DND-41 (cell line): ENCODE results near the gene GAA.

Experiments
- ATAC-seq: fragments of 200-7000 bp; cut with Tn5 transposase; 3 replicates; pipeline ENCODE4 v1.9.1; 2021; ENCODE audit warnings: low read depth; ENCODE audit not compliant: insufficient read depth
- DNase-seq: peaks from one replicate; pipeline ENCODE4 v3.0.0-alpha.2; 2020
- H2AFZ ChIP-seq: 2 replicates; pipeline ENCODE4 v1.6.0; 2012; ENCODE audit warnings: low read depth, low read length
- H3K27ac ChIP-seq: 2 replicates; pipeline ENCODE4 v1.5.1; 2012; ENCODE audit warnings: low read length, inconsistent platforms
- H3K27me3 ChIP-seq: fragments of 200-600 bp; sonication (generic); 2 replicates; pipeline ENCODE4 v1.6.0; 2012; ENCODE audit warnings: low read length, mild to moderate bottlenecking, inconsistent platforms; ENCODE audit not compliant: insufficient read depth, poor library complexity
- H3K36me3 ChIP-seq: 2 replicates; pipeline ENCODE4 v1.5.1; 2012; ENCODE audit warnings: low read length, inconsistent platforms; ENCODE audit not compliant: insufficient read depth
- H3K4me1 ChIP-seq: 2 replicates; pipeline ENCODE4 v1.5.1; 2012; ENCODE audit warnings: mild to moderate bottlenecking, low read length; ENCODE audit not compliant: insufficient read depth
- H3K4me2 ChIP-seq: 2 replicates; pipeline ENCODE4 v1.6.0; 2012; ENCODE audit warnings: mild to moderate bottlenecking, moderate library complexity, low read length, inconsistent platforms; ENCODE audit not compliant: insufficient read depth
- H3K4me3 ChIP-seq, 2 experiments: fragments of 200-600 bp in 1 of 2; shearing (Covaris generic) in 1 of 2; 2 replicates each; pipeline ENCODE4 v1.5.1; 2012 to 2016; ENCODE audit warnings: inconsistent platforms in 2 of 2, low read length in 2 of 2, mild to moderate bottlenecking in 2 of 2, low read depth in 1 of 2, moderate library complexity in 1 of 2
- H3K79me2 ChIP-seq: 2 replicates; pipeline ENCODE4 v1.6.0; 2012; ENCODE audit warnings: low read length, inconsistent platforms; ENCODE audit not compliant: insufficient read depth
- H3K9ac ChIP-seq: 2 replicates; pipeline ENCODE4 v1.6.0; 2012; ENCODE audit warnings: low read depth, mild to moderate bottlenecking, inconsistent platforms, low read length, moderate library complexity
- H3K9me3 ChIP-seq: 2 replicates; pipeline ENCODE4 v1.5.1; 2012; ENCODE audit warnings: low read length, moderate library complexity, mild to moderate bottlenecking, inconsistent platforms; ENCODE audit not compliant: insufficient read depth, severe bottlenecking
- H4K20me1 ChIP-seq: 2 replicates; pipeline ENCODE4 v1.6.0; 2012; ENCODE audit warnings: low read length; ENCODE audit not compliant: insufficient read depth
- EZH2 ChIP-seq: IDR thresholded peaks from 3 replicates; pipeline ENCODE4 v1.6.1; 2012; ENCODE audit warnings: borderline replicate concordance, low read depth, mild to moderate bottlenecking, moderate library complexity, low read length, inconsistent platforms; ENCODE audit not compliant: severe bottlenecking
- TF ChIP-seq, protein P1 (sequence below): IDR thresholded peaks from 2 replicates; pipeline ENCODE4 v1.5.1; 2012; ENCODE audit warnings: borderline replicate concordance, low read length, moderate library complexity, mild to moderate bottlenecking; ENCODE audit not compliant: poor library complexity, severe bottlenecking; ENCODE audit errors: extremely low read depth

Gene GAA

DNA sequence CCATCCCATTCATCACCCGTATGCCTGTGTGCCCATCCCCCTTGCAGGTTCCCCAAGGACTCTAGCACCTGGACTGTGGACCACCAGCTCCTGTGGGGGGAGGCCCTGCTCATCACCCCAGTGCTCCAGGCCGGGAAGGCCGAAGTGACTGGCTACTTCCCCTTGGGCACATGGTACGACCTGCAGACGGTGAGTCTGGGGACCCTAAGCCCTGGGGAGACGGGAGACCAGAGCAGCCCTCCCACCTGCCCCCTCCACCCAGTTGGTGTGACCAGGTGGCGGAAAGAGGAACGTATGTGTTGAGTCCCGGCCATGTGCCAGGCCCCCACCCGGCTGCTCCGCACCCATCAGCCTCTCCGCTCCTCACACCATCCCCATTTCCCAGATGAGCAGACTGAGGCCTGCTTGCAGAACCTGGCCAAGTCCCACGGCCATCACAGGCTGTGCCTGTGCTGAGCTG is 15.6 kb downstream of the GAA start:
- H3K9ac ChIP-seq, result no peak overlapping the region
- ATAC-seq, result no peak
- H3K27me3 ChIP-seq, result no peaks in the 10 kb centered on the region
- TF ChIP-seq, protein P1, sequence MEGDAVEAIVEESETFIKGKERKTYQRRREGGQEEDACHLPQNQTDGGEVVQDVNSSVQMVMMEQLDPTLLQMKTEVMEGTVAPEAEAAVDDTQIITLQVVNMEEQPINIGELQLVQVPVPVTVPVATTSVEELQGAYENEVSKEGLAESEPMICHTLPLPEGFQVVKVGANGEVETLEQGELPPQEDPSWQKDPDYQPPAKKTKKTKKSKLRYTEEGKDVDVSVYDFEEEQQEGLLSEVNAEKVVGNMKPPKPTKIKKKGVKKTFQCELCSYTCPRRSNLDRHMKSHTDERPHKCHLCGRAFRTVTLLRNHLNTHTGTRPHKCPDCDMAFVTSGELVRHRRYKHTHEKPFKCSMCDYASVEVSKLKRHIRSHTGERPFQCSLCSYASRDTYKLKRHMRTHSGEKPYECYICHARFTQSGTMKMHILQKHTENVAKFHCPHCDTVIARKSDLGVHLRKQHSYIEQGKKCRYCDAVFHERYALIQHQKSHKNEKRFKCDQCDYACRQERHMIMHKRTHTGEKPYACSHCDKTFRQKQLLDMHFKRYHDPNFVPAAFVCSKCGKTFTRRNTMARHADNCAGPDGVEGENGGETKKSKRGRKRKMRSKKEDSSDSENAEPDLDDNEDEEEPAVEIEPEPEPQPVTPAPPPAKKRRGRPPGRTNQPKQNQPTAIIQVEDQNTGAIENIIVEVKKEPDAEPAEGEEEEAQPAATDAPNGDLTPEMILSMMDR, result no peak
- no peak for TF ChIP-seq EZH2
- H2AFZ ChIP-seq, result no peak overlapping the region
- no peak overlapping the region for H3K4me3 ChIP-seq
- H3K27ac ChIP-seq, result no peak overlapping the region
- H3K4me1 ChIP-seq, result peaks cover 7% of the 10 kb centered on the region
- no peaks in the 10 kb centered on the region for H4K20me1 ChIP-seq
- DNase-seq, result no peak
- H3K36me3 ChIP-seq, result peaks cover 2% of the 10 kb centered on the region; the same call in 1 of the 2 replicates
- H3K9me3 ChIP-seq, result no peaks in the 10 kb centered on the region
- no peak overlapping the region for H3K4me2 ChIP-seq
- no peaks in the 10 kb centered on the region for H3K79me2 ChIP-seq

DNA sequence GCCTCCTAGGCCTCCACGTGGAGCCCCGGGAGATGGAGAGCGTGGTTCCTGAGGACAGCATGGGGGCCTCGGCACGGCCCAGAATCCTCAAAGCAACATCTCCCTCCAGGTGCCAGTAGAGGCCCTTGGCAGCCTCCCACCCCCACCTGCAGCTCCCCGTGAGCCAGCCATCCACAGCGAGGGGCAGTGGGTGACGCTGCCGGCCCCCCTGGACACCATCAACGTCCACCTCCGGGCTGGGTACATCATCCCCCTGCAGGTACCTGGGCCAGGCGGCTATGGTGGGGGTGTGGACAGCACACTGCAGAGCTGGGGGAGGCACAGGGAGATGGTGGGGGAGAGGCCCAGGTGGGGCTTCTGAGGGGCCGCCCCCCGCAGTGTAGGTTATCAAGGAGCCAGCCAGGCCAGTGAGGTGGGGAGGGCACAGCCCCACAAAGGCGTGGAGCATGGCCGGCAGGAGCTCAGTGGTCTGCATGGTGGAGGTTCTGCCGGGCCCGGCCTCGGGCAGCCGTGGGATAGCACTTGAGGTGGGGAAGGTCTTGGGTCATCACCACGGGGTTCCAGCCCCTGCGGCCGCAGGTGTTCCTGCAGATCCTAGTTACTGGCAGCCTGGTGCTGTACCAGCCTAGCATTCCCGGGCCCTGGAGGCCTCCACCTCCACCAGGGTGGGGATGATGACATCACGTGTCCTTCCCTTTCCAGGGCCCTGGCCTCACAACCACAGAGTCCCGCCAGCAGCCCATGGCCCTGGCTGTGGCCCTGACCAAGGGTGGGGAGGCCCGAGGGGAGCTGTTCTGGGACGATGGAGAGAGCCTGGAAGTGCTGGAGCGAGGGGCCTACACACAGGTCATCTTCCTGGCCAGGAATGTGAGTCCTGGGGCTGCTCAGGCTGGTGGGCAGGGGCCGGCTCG is 16.4 kb downstream of the GAA start:
- Histone ChIP-seq H3K4me3 (no peak overlapping the region), H3K27ac (no peak overlapping the region), H2AFZ (no peak overlapping the region), H3K27me3 (no peaks in the 10 kb centered on the region), H3K36me3 (peaks cover 2% of the 10 kb centered on the region; the same call in 1 of the 2 replicates), H3K79me2 (no peaks in the 10 kb centered on the region), H3K4me1 (peaks cover 7% of the 10 kb centered on the region), H4K20me1 (no peaks in the 10 kb centered on the region), H3K9me3 (no peaks in the 10 kb centered on the region), H3K9ac (no peak overlapping the region), H3K4me2 (no peak overlapping the region)
- TF ChIP-seq, protein P1, result no peak
- TF ChIP-seq EZH2, result no peak
- DNase-seq (no peak), ATAC-seq (no peak)

DNA sequence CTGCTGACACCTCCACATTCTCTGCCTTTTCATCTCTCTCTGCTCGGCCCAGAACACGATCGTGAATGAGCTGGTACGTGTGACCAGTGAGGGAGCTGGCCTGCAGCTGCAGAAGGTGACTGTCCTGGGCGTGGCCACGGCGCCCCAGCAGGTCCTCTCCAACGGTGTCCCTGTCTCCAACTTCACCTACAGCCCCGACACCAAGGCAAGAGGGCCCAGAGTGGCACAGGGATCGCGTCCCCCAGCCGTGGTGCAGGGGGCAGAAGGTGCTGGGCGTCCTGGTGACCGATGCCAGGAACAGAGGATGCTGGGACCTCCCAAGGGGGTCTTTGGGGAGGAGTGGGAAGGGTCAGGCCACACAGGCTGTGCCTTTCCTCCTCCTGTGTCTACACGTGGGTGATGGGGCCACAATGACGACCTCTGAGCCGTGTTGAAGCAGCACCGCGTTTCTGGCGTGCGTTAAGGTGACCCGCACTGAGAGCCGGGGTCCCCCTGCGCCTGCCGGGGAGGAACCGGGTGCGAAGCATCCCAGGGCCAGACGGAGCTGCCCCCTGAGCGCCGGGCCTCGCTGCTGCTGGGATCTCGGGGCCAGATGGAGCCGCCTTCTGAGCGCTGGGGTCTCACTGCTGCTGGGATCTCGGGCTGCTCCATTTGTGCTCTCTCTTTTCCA is 17.4 kb downstream of the GAA start:
- ATAC-seq (no peak), DNase-seq (no peak)
- Histone ChIP-seq H3K4me2 (no peak overlapping the region), H3K36me3 (peaks cover 2% of the 10 kb centered on the region; the same call in 1 of the 2 replicates), H3K9ac (no peak overlapping the region), H3K9me3 (no peaks in the 10 kb centered on the region), H3K27ac (no peak overlapping the region), H3K4me1 (peaks cover 7% of the 10 kb centered on the region), H3K4me3 (no peak overlapping the region), H3K79me2 (no peaks in the 10 kb centered on the region), H2AFZ (no peak overlapping the region), H4K20me1 (no peaks in the 10 kb centered on the region), H3K27me3 (no peaks in the 10 kb centered on the region)
- TF ChIP-seq EZH2, result no peak
- TF ChIP-seq, protein P1, result no peak
